T-helper 9 cell (primary cell): ENCODE measurements around the gene MYT1.
"Not testable (repeated sequence)": the region's sequence is repeated elsewhere in the genome, so short reads cannot be mapped to it uniquely, and the experiment has no call there.

Experiments
- DNase-seq: peaks from one replicate; pipeline ENCODE4 v3.0.0-alpha.2; 2020

MYT1 gene

GRCh38 chr20:64171211-64171610 is 7.0 kb downstream of the MYT1 start:
- no peak for DNase-seq

- DNase-seq, result no peak
These were observed 8.9 kb downstream of the MYT1 start for GRCh38 chr20:64173116-64173515.

GRCh38 chr20:64176551-64176950 is 12.3 kb downstream of the MYT1 start:
- DNase-seq, result no peak

- no peak for DNase-seq
These were observed 12.7 kb downstream of the MYT1 start for GRCh38 chr20:64176971-64177370.

- DNase-seq, result no peak
These were observed 13.1 kb downstream of the MYT1 start for GRCh38 chr20:64177384-64177783.

- DNase-seq, result no peak
These were observed 13.5 kb downstream of the MYT1 start for GRCh38 chr20:64177787-64178186.

- DNase-seq, result not testable (repeated sequence)
These were observed 14.7 kb downstream of the MYT1 start for GRCh38 chr20:64178925-64179324.

- no peak for DNase-seq
These were observed 15.6 kb downstream of the MYT1 start for GRCh38 chr20:64179805-64180204.

GRCh38 chr20:64180673-64181072 is 16.4 kb downstream of the MYT1 start:
- DNase-seq, result no peak

GRCh38 chr20:64181391-64181790 is 17.1 kb downstream of the MYT1 start:
- DNase-seq, result no peak

- DNase-seq, result no peak
These were observed 18.1 kb downstream of the MYT1 start for GRCh38 chr20:64182146-64182865.

- DNase-seq, result no peak
These were observed 19.1 kb downstream of the MYT1 start for GRCh38 chr20:64183313-64183712.

- no peak for DNase-seq
These were observed 20.5 kb downstream of the MYT1 start for GRCh38 chr20:64184795-64185194.

- no peak for DNase-seq
These were observed 21.1 kb downstream of the MYT1 start for GRCh38 chr20:64185276-64185900.

GRCh38 chr20:64186071-64186598 is 21.9 kb downstream of the MYT1 start:
- DNase-seq, result no peak

- DNase-seq, result not testable (repeated sequence)
These were observed 23.0 kb downstream of the MYT1 start for GRCh38 chr20:64187213-64187612.

GRCh38 chr20:64188091-64188490 is 23.8 kb downstream of the MYT1 start:
- DNase-seq, result no peak

- no peak for DNase-seq
These were observed 24.7 kb downstream of the MYT1 start for GRCh38 chr20:64188682-64189529.

- no peak for DNase-seq
These were observed 25.3 kb downstream of the MYT1 start for GRCh38 chr20:64189530-64189966.

- no peak for DNase-seq
These were observed 25.7 kb downstream of the MYT1 start for GRCh38 chr20:64189986-64190385.

GRCh38 chr20:64191002-64191401 is 26.8 kb downstream of the MYT1 start:
- DNase-seq, result no peak

GRCh38 chr20:64192406-64192805 is 28.2 kb downstream of the MYT1 start:
- no peak for DNase-seq

- DNase-seq, result no peak
These were observed 28.8 kb downstream of the MYT1 start for GRCh38 chr20:64193058-64193457.
